DMS 273 (cell line): ENCODE results near the gene BRS3.
"Not testable (repeated sequence)": the region's sequence is repeated elsewhere in the genome, so short reads cannot be mapped to it uniquely, and the experiment has no call there.

Experiments used
- DNase-seq: peaks from one replicate; lab custom pipeline; 2025; ENCODE audit not compliant: unreplicated experiment; lab: John Stamatoyannopoulos, UW

BRS3 gene

DNA sequence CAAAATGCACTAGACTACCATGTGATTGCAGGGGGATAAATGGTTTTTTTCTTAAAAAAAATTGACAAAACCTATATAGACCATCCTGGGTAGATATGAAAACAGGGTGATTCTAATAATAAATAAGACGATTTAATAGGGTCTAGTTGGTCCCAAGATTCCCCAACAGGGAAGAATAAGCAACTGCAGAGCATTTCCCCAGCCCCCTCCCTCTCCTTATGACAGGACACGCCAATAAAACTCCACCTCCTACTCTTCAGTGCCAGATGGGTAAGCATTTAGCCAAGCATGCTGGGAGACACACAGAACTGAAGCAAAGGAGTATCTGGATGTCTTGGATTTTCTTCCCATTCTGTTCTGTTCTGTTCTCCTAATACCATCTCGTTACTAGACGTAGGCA is at the start of gene BRS3:
BRS3 (plus strand) TSS at position 301 of the 400 bp plus-strand sequence. CDS start 168 bp downstream, outside the sequence.
- DNase-seq = peak; percentile 10

DNA sequence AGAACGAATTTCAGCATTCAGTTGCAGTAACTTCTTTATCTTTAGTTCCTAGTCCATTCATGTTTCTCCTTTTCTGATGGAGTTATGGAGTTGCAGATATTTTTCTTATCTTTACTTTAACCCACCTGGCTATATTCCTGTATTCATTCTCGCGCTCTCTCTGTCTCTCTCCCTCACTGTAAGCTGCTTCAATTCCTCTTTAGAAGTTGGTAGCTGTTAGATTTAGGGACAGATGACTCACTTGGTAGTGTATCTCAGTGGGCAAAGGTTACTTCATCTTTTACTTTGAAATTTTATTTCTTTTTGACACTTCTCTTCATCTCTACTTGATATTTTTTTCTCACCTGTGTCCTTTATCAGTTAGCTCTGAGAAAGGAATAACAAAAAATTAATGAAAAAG is 49.6 kb upstream of the BRS3 start:
- DNase-seq = no peak

DNA sequence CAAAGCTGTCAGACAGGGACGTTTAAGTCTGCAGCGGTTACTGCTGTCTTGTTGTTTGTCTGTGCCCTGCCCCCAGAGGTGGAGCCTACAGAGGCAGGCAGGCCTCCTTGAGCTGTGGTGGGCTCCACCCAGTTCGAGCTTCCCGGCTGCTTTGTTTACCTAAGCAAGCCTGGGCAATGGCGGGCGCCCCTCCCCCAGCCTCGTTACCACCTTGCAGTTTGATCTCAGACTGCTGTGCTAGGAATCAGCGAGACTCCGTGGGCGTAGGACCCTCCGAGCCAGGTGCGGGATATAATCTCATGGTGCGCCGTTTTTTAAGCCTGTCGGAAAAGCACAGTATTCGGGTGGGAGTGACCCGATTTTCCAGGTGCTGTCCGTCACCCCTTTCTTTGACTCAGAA is 42.1 kb upstream of the BRS3 start:
- DNase-seq = not testable (repeated sequence)

DNA sequence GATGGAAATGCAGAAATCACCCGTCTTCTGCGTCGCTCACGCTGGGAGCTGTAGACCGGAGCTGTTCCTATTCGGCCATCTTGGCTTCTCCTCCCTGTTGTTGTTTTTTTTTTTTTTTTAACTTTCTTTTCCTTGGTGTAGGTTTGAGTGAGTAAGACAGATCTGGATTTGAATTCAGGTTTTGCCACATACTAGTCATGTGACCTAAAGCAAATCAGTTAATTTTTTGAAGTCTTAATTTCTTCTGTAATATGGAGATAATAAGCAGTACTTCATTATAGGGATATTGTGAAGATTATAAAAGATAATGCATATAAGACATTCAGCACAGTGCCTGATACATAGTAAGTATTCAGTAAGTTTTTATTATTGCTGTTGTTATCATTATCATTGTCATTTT is 41.5 kb upstream of the BRS3 start:
- no peak for DNase-seq

DNA sequence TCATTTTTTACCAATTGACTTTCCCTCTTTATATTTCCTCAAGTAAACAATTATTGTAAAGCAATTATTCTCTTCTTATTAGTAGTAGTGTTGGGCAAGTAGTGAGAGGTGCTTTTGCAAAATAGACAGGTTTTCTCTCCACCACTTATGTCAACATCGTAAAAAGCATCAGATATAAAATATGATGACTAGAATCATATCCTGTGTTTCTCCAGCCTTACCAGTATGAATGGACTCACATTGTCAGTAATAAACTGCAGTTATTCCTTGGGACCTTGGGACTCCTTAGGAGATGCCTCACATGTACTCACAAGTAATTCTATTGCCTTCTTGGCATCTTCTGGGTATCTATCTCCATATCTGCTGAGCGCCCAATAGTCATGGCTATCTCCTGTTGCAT is 40.4 kb upstream of the BRS3 start:
- DNase-seq = no peak

DNA sequence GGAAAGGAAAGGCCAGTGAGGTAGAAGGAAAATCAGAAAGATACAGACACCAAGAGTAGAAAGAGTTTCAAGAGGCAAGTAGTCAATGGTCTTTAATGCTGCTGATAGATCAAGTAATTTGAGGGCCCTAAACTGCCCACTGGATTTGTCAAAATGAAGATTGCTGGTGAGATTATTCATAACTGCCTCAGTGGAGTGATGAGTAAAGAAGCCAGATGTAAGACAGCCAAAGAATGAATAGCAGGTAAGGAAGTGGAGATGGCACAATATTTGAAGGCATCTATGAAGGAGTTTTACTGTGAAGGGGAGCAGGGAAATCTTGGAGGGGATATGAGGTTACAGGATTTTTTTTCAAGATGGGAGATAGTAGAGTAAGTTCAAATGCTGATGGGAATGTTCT is 39.8 kb upstream of the BRS3 start:
- DNase-seq = no peak

DNA sequence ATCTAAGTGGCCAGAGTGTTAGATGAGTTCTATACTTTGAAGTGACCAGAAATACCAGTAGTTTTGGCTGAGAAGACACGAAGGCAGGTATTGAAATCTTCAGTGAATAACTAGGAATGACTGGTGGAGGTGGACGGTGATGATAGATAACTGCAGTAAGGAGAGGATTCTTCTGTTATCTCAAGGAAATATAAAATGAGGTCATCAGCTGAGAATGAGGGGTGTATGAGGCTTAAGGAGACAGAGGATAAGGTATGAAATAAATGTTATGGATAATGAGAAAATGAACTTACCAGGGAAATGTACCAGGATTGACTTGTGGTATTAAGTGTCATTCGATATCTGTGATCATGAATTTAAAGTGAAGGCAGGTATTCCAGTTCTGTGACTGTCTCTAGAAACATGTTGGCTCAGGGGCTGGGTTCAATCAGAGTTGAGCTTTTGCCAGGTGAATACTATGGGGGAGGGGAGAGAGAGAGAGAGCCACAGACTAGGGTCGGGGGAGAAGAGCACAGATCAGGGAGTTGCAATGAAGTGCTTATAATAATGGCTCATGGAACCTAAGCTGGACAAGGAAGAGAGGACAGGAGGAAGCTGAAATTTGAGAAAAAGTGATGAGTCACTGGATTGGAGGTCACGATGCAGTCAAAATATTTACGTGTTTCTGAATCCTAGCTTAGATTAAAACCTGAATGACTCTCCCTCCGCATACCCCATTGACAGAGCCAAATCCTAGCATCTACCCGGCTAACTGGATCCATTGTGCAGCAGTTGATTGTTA is 37.5 kb upstream of the BRS3 start:
- DNase-seq = no peak

DNA sequence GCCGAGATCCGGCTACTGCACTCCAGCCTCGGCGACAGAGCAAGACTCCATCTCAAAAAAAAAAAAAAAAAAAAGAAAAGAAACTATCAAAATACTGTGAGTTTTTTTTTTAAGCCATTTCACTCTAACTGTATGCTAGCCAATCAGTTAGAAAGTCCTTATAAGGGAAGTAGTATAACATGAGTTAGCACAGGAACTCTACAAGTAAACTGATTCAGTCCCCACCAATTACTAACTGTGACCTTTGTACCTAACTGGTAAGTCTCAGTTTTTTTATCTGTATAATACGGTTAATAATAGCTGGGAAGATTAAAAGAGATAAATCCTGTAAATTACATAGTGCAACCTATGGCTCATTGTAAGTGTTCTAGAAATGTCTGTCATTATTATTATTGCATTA is 35.1 kb upstream of the BRS3 start:
- DNase-seq = no peak

DNA sequence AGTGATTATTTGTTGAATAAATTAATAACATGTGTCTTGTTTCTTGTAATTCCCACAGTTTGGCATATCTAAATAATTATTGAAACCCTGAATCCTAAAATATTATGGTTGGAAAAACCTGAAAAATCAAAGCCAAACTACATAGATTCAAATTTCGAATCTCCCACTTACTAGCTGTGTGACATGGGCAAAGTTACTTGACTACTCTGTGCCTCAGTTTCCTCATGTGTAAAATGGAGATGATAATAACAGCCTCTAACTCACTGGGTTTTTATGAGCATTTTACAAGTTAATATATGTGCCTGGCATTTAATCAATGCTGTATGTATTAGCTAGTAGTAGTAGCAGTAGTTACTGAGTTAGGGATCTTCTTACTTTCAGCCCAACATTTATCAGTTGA is 34.6 kb upstream of the BRS3 start:
- no peak for DNase-seq

DNA sequence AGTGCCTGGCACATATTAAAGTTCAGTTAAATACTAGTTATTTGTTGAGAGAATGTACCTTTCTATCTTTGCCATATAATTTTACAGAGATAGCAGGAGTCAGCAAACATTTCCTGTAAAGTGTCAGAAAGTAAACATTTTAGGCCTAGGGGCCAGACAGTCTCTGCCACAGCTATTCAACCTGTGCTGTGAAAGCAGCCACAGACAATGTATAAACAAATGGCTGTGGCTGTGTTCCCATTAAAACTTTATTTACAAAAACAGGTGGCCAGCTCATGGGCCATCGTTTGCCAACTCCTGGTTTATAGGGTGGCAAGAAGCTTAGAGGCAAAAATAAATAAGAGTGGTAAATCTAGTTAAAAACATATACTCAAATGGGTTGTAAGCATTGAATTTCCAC is 34.0 kb upstream of the BRS3 start:
- DNase-seq = no peak

DNA sequence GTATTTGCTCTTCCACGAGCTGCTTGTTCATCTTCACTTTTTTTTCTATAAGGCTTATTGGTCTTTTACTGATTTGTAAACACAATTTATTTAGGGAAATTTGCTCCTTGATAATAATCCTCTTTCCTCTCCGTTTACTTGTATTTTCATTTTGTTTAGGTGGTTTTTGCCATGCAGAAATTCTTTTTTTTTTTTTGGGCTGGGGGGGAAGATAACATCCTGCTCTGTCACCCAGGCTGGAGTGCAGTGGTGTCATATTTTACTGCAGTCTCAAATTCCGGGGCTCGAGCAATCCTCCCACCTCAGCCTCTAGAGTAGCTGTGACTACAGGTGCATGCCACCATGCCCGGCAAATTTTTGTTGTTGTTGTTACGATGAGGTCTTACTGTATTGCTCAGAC is 31.6 kb upstream of the BRS3 start:
- no peak for DNase-seq

DNA sequence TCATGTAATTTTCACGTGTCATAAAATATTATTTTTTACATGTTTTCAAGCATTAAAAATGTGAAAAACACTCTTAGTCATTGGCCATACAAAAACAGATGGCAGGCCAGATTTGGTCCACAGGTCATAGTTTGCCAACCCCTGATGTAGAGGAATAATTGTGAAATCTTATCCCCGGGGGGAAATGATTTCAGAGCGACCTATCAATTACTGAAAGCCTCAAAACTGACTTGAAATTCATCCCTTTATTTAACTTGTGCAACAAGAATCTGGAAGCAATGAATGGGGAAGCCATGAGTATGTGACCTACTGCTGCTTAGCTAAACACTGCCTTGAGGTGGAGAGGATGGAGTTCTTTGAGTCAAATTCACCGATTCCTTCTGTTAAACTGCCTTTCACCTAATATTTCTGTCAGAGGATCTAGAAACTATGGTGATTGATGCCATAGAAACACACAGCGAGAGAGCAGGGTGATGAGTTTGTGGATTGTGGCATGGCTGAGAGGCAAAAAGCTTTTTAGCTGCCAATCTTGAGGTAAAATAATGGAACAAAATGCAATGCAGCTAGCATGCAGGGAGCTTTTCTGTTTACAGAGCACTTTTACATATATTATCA is 30.3 kb upstream of the BRS3 start:
- peak; percentile 80 for DNase-seq

DNA sequence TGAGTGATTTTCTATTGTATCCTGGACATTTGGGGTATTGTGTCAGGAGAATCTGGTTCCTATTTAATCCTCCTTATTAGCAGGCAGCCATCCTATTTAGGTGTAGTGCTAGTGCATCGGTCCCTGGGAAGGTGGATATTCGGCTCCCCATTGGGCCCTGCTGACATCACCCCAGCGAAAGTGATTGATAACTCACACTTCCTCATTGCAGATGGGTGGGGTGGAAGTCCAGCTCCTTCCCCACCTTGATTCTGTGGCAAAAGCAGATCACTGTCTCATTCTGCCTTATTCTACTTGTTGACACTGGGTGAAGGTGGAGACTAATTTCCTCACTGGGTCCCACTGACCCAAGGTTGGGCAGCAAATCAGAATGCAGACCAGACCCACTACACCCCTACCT is 23.2 kb upstream of the BRS3 start:
- DNase-seq = no peak

DNA sequence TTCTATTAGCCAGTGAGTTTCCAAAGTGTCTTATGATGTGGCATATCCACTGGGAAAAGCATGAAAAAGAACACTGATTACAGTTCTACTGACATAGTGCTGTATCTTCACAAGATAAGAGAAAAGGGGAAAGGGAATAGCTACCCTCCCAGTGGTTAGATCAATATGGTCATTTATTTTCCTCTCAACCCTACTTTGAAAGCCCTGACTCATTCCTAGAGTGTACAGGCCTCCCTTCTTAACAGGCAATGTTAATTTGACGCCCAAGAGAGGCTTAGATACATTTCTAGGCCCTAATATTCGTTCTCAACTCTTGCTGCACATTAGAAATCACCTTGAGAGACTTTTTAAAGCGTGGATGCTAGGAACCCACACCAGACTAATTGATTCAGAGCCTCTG is 20.4 kb upstream of the BRS3 start:
- no peak for DNase-seq

DNA sequence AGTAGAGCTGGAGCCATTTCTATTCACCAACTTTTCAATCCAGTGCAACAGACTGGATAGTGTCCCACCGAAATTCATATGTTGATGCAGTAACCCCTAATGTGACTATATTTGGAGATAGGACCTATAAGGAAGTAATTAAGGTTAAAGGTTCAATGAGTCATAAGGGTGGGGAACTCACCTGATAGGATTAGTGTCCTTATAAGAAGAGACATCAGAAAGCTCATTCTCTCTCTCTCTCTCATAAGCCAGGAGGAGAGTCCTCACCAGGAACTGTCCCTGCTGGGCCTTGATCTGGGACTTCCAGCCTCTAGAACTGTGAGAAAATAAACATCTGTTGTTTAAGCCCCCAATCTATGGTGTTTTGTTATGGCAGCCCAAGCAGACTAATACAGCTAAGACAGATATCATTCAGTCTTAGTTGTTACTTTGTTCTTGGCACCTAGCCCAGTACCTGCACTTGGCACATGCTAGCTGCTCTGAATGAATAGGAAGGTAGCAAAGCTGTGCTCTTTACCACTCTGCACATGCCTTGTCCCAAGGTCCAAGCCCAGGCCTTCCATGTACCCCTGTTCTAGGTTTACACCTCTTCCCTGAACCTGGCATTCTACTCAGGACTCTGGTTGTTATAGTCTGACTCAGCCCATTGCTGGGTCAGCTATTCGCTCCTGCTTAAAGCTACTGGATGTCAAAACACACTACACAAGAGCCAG is 19.2 kb upstream of the BRS3 start:
- DNase-seq = peak; percentile 42

DNA sequence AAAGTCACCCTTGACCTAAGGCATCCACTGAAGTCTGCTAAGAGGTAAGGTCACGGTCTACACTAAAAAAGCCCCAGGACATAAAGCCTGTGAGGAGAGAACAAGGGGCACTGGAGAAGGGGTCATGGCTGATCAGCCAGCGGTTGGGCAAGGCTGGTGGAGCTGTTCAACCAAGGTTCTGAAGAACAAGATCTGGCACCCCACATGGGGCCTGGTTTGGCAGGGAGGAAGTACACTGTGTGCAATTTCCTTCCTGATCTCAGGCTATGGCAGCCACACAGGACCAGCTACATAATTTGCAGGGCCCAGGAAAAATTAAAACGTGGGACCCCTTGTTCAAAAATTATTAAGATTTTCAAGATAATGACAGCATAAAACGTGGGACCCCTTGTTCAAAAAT is 14.1 kb upstream of the BRS3 start:
- no peak for DNase-seq

DNA sequence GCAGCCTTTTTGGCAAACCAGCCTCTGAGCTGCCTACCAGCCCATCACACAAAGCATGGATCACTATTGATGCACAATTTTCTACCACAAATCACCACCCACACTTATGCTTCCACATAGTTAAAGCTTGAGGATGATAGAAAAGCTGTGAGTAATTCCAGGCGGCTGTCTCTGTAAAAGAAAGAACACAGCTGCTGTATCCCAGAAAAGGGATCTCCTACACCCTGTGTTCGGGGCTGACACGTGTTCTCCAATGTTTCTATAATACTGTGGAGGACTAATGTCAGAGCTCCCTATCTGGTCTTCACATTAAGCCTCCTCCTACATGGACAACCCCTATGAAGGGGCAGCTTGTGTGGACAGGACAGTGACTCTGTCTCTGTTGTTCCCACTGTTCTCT is 12.5 kb upstream of the BRS3 start:
- DNase-seq = no peak

DNA sequence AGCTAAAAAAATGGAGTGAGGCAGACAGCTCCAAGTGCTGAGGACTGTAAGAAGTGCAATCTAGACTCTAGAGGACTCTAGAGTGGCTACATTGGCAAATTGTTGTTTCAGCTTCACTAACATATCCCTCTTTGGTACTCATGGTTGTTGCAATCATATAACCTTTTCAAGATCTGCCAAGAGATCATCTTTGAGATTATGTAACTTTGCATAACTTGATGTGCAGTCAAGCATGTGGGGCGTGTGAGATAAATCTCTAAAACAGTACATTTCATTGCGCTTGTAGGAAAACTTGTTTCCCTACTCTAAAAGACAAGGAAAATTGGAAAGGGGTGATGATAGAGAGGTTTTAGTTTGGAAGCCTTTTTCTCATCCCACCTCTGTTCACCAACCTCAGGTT is 11.2 kb upstream of the BRS3 start:
- DNase-seq = no peak

DNA sequence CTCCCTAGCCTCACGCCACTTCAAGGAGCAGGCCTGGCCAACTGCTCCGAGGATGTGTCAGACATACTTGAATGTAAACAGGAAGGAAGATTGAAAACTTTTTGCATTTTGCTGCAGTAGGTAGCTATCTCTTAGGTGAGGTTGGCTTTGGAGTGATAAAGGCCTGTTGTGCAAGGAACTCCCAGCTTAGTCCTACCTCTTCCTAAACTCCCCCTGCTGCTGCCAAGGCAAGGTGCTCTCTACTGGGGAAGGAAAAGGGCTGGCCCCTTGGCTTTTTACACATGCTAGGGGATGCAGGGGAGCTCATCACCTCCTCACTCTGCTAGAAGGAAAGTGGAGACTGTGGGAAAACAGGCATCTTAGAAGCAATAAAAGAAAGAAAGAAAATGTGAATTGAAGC is 10.7 kb upstream of the BRS3 start:
- DNase-seq = no peak

DNA sequence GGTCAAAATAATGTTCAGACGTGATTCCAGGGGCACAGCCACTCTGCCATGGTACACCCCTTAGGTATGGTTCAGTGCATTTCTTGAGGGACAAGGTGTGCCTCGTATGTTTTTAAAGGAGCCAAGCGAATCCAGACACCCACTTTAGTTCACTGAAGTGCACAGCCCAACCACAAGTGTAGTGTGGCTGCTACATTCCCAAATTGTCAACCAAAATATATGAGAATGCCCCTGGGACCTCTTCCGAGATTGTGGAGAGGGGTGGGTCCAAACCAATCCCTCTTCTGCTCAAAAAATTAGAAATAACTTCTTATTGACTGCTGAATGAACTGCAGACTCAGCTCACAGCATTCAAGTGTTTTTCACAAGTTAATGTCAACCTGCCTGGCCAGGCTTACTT is 7.4 kb upstream of the BRS3 start:
- DNase-seq = no peak

DNA sequence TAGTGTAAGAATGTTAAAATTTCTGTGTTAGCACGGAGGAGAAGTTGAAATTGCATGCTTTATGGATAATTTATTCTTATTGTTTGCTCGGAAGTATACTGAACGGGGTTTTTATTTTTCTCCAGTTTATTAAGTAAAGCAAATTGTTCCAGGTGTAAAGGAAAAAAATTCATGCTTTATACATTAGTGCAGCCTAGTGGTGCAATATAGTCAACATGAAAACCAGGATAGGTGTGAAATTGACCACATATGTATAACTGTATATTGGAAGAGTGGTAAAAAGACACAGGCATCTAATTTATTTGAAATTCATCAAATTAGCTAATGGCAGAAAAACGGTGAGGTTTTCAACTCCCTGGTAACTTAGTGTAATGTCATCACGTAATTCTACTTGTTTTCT is 959 bp downstream of the BRS3 start:
- DNase-seq = peak; percentile 48

DNA sequence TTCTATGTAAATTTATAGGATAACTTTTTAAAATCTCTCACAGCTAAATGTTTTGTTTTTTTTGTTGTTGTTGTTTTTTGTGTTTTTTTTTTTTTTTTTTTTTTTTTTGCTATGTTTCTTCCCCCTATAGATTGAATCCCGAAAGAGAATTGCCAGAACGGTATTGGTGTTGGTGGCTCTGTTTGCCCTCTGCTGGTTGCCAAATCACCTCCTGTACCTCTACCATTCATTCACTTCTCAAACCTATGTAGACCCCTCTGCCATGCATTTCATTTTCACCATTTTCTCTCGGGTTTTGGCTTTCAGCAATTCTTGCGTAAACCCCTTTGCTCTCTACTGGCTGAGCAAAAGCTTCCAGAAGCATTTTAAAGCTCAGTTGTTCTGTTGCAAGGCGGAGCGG is 4.1 kb downstream of the BRS3 start:
- DNase-seq = peak; percentile 15
